Gastrocnemius medialis (tissue), 4 donors: Measurements from ENCODE around the gene VWA3B. TPM values are rescaled to one million over a fixed set of nuclear protein-coding genes. Genes with fewer than 3 reads are reported as not detected.

Experiments
- ATAC-seq, 2 donors: fragments of 150-250 bp; one replicate each; pipeline ENCODE4 v1.9.1; 2016
- DNase-seq, 2 donors: peaks; one replicate each; pipeline ENCODE4 v3.0.0-alpha.2; 2019
- H3K27ac ChIP-seq, 4 donors: fragments of 200-600 bp; sonication (generic); 1 replicate in 1 of 4; 2 replicates in 3 of 4; pipeline ENCODE4 v1.5.1; 2016 to 2018; ENCODE audit warnings: mild to moderate bottlenecking in 2 of 4, moderate library complexity in 1 of 4
- H3K27me3 ChIP-seq, 3 donors: fragments of 200-600 bp; sonication (generic) in 2 of 3; 1 replicate in 1 of 3; 2 replicates in 2 of 3; pipeline versions ENCODE4 v1.5.1 to v1.6.0; 2016 to 2019; ENCODE audit warnings: mild to moderate bottlenecking in 1 of 3, moderate library complexity in 1 of 3
- H3K36me3 ChIP-seq, 2 donors: fragments of 200-600 bp; sonication (generic) in 1 of 2; one replicate each; pipeline ENCODE4 v1.5.1; 2017 to 2018
- H3K4me1 ChIP-seq, 2 donors: fragments of 200-600 bp; sonication (generic) in 1 of 2; one replicate each; pipeline ENCODE4 v1.5.1; 2016 to 2017; ENCODE audit warnings: mild to moderate bottlenecking in 2 of 2
- H3K4me3 ChIP-seq, 4 donors: fragments of 200-600 bp; sonication (generic) in 3 of 4; 1 replicate in 1 of 4; 2 replicates in 3 of 4; pipeline ENCODE4 v1.5.1; 2016 to 2019; ENCODE audit warnings: mild to moderate bottlenecking in 2 of 4
- H3K9me3 ChIP-seq, 3 donors: fragments of 200-600 bp; sonication (generic) in 2 of 3; 1 replicate in 1 of 3; 2 replicates in 2 of 3; pipeline ENCODE4 v1.5.1; 2016 to 2019
- CTCF ChIP-seq, 5 experiments: fragments of 450-650 bp in 3 of 5; fragments of 200-600 bp in 2 of 5; sonication (generic) in 2 of 5; IDR thresholded peaks in 4 of 5; conservative IDR thresholded peaks in 1 of 5; 1 replicate in 4 of 5; 2 replicates in 1 of 5; pipeline ENCODE4 v1.5.1; 2016 to 2019; ENCODE audit warnings: antibody characterized with exemption in 5 of 5, mild to moderate bottlenecking in 3 of 5, moderate library complexity in 3 of 5
- POLR2A ChIP-seq, 2 donors: fragments of 450-650 bp; IDR thresholded peaks; one replicate each; pipeline ENCODE4 v1.6.1; 2017; ENCODE audit warnings: antibody characterized with exemption in 2 of 2, mild to moderate bottlenecking in 2 of 2, moderate library complexity in 2 of 2
- in situ Hi-C, 4 donors: fragments of 200-750 bp; cut with MboI; loops; one replicate each; pipeline versions ENCODE4 v1.15.0 to v1.8.0; 2017; ENCODE audit warnings: low sequenced_read_pairs in 4 of 4
- intact Hi-C: fragments of 100-400 bp; cut with DNase I; formaldehyde crosslinking; loops from one replicate; pipeline ENCODE4 v1.15.1; 2023; ENCODE audit warnings: low total_unique reads
- total RNA-seq, 4 donors: library from RNA; depleted of rRNA; stranded (reverse); fragments of >200 nt; gene quantifications; one replicate each; pipeline versions ENCODE4 v1.1.0 to v1.2.3, GENCODE V29; 2016

Gene VWA3B
- total RNA-seq, 4 donors from 2014 or later, result not detected

GRCh38 chr2:98155291-98155690, 68.3 kb downstream of the VWA3B start:
- Histone ChIP-seq H3K9me3 (no peaks in the 10 kb centered on the region), H3K27me3 (no peaks in the 10 kb centered on the region), H3K36me3 (no peaks in the 10 kb centered on the region), H3K4me3 (no peak overlapping the region), H3K27ac (peak overlapping the region in 2 of 4 donors; percentile 96 to 99), H3K4me1 (peaks cover 34 to 36% of the 10 kb centered on the region in 2 donors)
- TF ChIP-seq POLR2A (IDR thresholded peaks at IDR 0.05) (no peak), CTCF (IDR thresholded peaks at IDR 0.05 in 4 of 5, conservative IDR thresholded peaks at IDR 0.05 in 1 of 5) (no peak)
- intact Hi-C loops, result loop anchor here (5.0 kb wide), 1 partner anchor 118 kb away; no protein-coding TSS in a partner anchor
- in situ Hi-C loops, result no loop called here
- DNase-seq (no peak), ATAC-seq (no peak)

GRCh38 chr2:98155716-98156115, 68.7 kb downstream of the VWA3B start:
- no peaks in the 10 kb centered on the region for H3K27me3 ChIP-seq
- intact Hi-C loops, result loop anchor here (2.0 to 5.0 kb wide), 2 partner anchors 69 to 118 kb away; partner anchors contain the start of gene VWA3B
- no peaks in the 10 kb centered on the region for H3K9me3 ChIP-seq
- H3K36me3 ChIP-seq, result no peaks in the 10 kb centered on the region
- ATAC-seq, result no peak
- H3K4me1 ChIP-seq, result peaks cover 36 to 37% of the 10 kb centered on the region in 2 donors
- H3K4me3 ChIP-seq, result no peak overlapping the region
- peak overlapping the region in 3 of 4 donors; percentile 19 to 99 (median 96) for H3K27ac ChIP-seq
- in situ Hi-C loops, result no loop called here
- no peak for TF ChIP-seq CTCF (IDR thresholded peaks at IDR 0.05 in 4 of 5, conservative IDR thresholded peaks at IDR 0.05 in 1 of 5)
- no peak for TF ChIP-seq POLR2A (IDR thresholded peaks at IDR 0.05)
- DNase-seq, result no peak

- in situ Hi-C loops, result no loop called here
Observed at GRCh38 chr2:98156304-98156703, 69.3 kb downstream of the VWA3B start.

GRCh38 chr2:98157557-98157956, 70.6 kb downstream of the VWA3B start:
- intact Hi-C loops, result loop anchor here (2.0 to 5.0 kb wide), 2 partner anchors 71 to 120 kb away; partner anchors contain the start of gene VWA3B
- Histone ChIP-seq H3K4me3 (no peak overlapping the region), H3K27ac (peak overlapping the region; percentile 93 to 99 (median 97)), H3K9me3 (no peaks in the 10 kb centered on the region), H3K4me1 (peaks cover 54% of the 10 kb centered on the region in 2 donors), H3K36me3 (no peaks in the 10 kb centered on the region), H3K27me3 (no peaks in the 10 kb centered on the region)
- in situ Hi-C loops, result no loop called here
- DNase-seq (no peak), ATAC-seq (no peak)
- TF ChIP-seq POLR2A (IDR thresholded peaks at IDR 0.05) (no peak), CTCF (IDR thresholded peaks at IDR 0.05 in 4 of 5, conservative IDR thresholded peaks at IDR 0.05 in 1 of 5) (no peak)

More at GRCh38 chr2:98156304-98156703, 69.3 kb downstream of the VWA3B start:
- no peaks in the 10 kb centered on the region for H3K9me3 ChIP-seq
- peaks cover 41 to 43% of the 10 kb centered on the region in 2 donors for H3K4me1 ChIP-seq
- H3K27me3 ChIP-seq, result no peaks in the 10 kb centered on the region
- no peak for DNase-seq
- H3K36me3 ChIP-seq, result no peaks in the 10 kb centered on the region
- peak overlapping the region; percentile 4 to 99 (median 94) for H3K27ac ChIP-seq
- ATAC-seq, result no peak
- intact Hi-C loops, result loop anchor here (2.0 to 5.0 kb wide), 2 partner anchors 70 to 119 kb away; partner anchors contain the start of gene VWA3B
- no peak overlapping the region for H3K4me3 ChIP-seq
- no peak for TF ChIP-seq CTCF (IDR thresholded peaks at IDR 0.05 in 4 of 5, conservative IDR thresholded peaks at IDR 0.05 in 1 of 5)
- no peak for TF ChIP-seq POLR2A (IDR thresholded peaks at IDR 0.05)
